ENCODE measurements around the gene GEMIN7. TPM values are rescaled to one million over a fixed set of nuclear protein-coding genes. Genes with fewer than 3 reads are reported as not detected.

GEMIN7 gene
- total RNA-seq, 1 donor from 2014 or later = 35.6 TPM

DNA sequence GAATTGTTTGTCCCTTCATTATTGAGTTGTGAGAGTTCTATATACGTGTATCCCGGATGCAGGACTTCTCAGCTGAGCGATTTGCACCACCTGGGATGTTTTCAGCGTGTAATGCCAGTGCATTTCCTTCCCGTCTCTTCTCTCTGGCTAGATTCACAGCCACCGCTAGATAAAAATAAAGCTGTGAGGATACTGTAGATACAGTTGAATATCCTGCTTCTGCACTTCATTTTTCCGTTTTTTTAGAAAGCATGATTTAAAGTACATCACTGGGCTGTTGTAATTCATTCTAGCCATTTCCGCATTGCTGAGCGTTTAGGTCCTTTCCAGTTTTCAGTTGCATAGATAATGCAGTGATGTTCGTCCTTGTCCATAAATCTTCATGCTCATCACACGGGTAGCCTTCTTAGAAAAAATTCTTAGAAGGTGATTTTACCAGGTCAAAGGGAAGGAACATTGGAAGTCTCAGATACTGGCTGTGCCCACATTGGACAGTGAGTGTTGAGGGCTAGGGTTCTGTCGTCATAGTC lies 28.6 kb downstream of the GEMIN7 start:
- Mint-ChIP-seq H3K4me1 (ENCODE audit: unreplicated experiment) (peaks cover 25% of the 10 kb centered on the region), H3K36me3 (no peaks in the 10 kb centered on the region), H3K4me3 (no peak overlapping the region), H3K27ac (no peak overlapping the region), H3K9me3 (no peaks in the 10 kb centered on the region), H3K27me3 (no peaks in the 10 kb centered on the region)
- TF ChIP-seq, protein P1, sequence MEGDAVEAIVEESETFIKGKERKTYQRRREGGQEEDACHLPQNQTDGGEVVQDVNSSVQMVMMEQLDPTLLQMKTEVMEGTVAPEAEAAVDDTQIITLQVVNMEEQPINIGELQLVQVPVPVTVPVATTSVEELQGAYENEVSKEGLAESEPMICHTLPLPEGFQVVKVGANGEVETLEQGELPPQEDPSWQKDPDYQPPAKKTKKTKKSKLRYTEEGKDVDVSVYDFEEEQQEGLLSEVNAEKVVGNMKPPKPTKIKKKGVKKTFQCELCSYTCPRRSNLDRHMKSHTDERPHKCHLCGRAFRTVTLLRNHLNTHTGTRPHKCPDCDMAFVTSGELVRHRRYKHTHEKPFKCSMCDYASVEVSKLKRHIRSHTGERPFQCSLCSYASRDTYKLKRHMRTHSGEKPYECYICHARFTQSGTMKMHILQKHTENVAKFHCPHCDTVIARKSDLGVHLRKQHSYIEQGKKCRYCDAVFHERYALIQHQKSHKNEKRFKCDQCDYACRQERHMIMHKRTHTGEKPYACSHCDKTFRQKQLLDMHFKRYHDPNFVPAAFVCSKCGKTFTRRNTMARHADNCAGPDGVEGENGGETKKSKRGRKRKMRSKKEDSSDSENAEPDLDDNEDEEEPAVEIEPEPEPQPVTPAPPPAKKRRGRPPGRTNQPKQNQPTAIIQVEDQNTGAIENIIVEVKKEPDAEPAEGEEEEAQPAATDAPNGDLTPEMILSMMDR (conservative IDR thresholded peaks at IDR 0.05) = no peak
- no peak for DNase-seq (ENCODE audit: extremely low spot score, unreplicated experiment)

DNA sequence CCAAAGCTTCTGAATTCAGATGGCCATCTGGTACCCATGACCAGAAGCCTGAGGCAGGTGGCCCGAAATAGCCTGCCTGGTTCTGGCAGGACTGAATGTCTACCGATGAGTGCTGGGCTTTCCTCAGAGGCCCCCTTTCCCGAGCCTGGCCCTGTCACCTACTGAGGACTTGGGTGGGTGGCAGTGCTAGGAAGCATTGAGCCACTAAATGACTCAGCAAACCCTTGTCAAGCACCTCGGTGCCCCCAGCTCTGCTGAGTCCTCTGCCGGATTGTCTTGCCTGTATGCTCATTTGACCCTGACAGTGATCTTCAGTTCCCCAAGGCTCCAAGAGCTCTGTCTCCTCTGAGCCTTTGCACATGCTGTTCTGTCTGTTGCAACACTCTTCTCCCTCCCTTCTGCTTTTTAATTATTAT lies 31.8 kb downstream of the GEMIN7 start:
- TF ChIP-seq, protein P1 (conservative IDR thresholded peaks at IDR 0.05) = no peak
- Mint-ChIP-seq H3K4me1 (ENCODE audit: unreplicated experiment) (peaks cover 8% of the 10 kb centered on the region), H3K9me3 (no peaks in the 10 kb centered on the region), H3K27me3 (no peaks in the 10 kb centered on the region), H3K36me3 (no peaks in the 10 kb centered on the region), H3K4me3 (no peak overlapping the region), H3K27ac (peak overlapping the region; percentile 51)
- DNase-seq (ENCODE audit: extremely low spot score, unreplicated experiment) = no peak

DNA sequence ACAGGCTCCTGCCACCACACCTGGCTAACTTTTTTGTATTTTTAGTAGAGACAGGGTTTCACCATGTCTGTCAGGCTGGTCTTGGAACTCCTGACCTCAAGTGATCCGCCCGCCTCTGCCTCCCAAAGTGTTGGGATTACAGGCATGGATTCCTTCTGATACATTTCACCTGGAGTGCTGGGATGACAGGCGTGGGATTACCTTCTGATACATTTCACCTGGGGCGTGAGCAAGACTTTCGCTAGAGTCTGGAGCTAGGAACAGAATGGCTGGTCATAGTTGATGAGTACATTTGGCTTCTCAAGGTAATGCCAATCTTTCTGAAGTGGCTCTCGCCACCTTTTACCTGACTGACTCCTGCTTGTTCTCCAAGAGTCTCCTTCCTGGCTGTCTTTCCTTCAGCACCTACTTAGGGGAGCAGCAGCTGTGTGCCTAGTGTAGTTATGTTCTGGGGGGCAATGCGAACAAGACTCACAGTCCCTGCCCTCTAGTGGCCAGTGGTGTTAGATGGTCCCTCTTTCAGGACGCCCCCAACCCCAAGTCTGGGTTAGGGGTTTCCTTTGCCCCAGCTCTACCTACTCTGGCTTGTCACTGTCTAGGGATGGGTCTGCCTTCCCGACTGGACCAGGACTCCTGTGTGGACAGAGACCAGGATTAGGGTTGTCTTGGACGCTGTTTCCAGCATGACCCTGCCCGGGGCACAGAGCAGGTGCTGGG lies 33.2 kb downstream of the GEMIN7 start:
- peaks cover 16% of the 10 kb centered on the region for H3K4me1 Mint-ChIP-seq (ENCODE audit: unreplicated experiment)
- H3K4me3 Mint-ChIP-seq = no peak overlapping the region
- H3K27ac Mint-ChIP-seq = peak overlapping the region; percentile 90
- H3K27me3 Mint-ChIP-seq = no peaks in the 10 kb centered on the region
- no peaks in the 10 kb centered on the region for H3K9me3 Mint-ChIP-seq
- H3K36me3 Mint-ChIP-seq = no peaks in the 10 kb centered on the region
- TF ChIP-seq, protein P1 (conservative IDR thresholded peaks at IDR 0.05) = no peak
- no peak for DNase-seq (ENCODE audit: extremely low spot score, unreplicated experiment)

DNA sequence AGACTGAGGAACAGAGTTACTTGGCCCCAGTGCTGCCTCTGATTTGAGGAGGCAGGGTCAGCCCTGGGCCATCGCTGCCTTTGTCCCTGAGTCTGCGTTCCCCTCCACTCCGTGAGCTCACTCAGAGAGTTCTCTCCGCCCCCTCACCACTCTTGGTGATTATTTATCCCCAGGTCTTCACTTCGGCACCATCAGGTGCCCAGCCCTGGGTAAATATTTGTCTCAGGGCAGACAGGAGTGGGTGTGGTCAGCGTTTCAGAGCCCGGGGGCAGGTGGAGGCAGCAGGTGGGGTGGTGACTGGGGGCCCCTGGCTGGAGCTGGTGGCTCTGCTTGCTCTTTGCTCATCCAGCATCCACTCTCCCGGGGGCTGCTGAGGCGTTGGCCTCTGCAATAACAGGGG lies 34.6 kb downstream of the GEMIN7 start:
- peaks cover 16% of the 10 kb centered on the region for H3K4me1 Mint-ChIP-seq (ENCODE audit: unreplicated experiment)
- peak overlapping the region; percentile 62 for H3K4me3 Mint-ChIP-seq
- TF ChIP-seq, protein P1 (conservative IDR thresholded peaks at IDR 0.05) = no peak
- no peaks in the 10 kb centered on the region for H3K36me3 Mint-ChIP-seq
- DNase-seq (ENCODE audit: extremely low spot score, unreplicated experiment) = no peak
- no peaks in the 10 kb centered on the region for H3K9me3 Mint-ChIP-seq
- no peaks in the 10 kb centered on the region for H3K27me3 Mint-ChIP-seq
- H3K27ac Mint-ChIP-seq = peak overlapping the region; percentile 90

DNA sequence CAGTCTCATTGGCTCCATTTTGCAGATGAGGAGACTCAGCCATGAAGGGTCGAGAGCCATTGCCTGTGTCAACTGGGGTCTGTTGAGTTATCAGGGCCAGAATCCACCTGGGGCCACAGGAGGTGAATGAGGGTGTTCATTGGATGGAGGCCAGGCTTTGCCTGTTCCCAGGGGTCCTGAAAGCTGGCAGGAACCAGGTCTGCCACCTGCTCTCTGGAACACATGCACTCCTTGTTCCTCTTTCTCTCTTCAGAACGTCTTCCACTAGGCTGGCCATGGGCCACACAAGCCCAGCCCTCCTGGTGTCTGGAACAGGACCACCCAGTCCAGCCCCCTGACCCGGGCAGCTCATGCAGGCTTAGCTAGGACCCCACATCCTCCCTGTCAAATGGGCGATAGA lies 35.1 kb downstream of the GEMIN7 start:
- Mint-ChIP-seq H3K4me1 (ENCODE audit: unreplicated experiment) (peaks cover 16% of the 10 kb centered on the region), H3K27me3 (no peaks in the 10 kb centered on the region), H3K4me3 (peak overlapping the region; percentile 62), H3K9me3 (no peaks in the 10 kb centered on the region), H3K36me3 (no peaks in the 10 kb centered on the region), H3K27ac (peak overlapping the region; percentile 90)
- no peak for DNase-seq (ENCODE audit: extremely low spot score, unreplicated experiment)
- TF ChIP-seq, protein P1 (conservative IDR thresholded peaks at IDR 0.05) = no peak

Measured in type B pancreatic cell (in vitro differentiated cells).